PC-3 (cell line): ENCODE data around the gene ADAMTS3. TPM values are rescaled to one million over a fixed set of nuclear protein-coding genes. Genes with fewer than 3 reads are reported as not detected.
"Not testable (repeated sequence)": the region's sequence is repeated elsewhere in the genome, so short reads cannot be mapped to it uniquely, and the experiment has no call there.

Experiments used
- ATAC-seq: fragments of 200-7000 bp; cut with Tn5 transposase; 2 replicates; pipeline ENCODE4 v1.9.1; 2020; ENCODE audit warnings: mild to moderate bottlenecking, moderate library complexity
- BruUV-seq: library from RNA; stranded (reverse); fragments of 400-500 nt; replicated peaks from 2 replicates; lab custom pipeline; 2021; lab: Mats Ljungman, UMichigan
- CTCF ChIA-PET: fragments of 300-600 bp; sonication (Branson Sonifier 250); formaldehyde crosslinking; loops from one replicate; lab custom pipeline; 2022; ENCODE audit warnings: antibody characterized with exemption; lab: Charles Lee
- POLR2A ChIA-PET: fragments of 300-600 bp; sonication (Branson Sonifier 250); formaldehyde crosslinking; loops from one replicate; lab custom pipeline; 2022; ENCODE audit warnings: antibody characterized with exemption; ENCODE audit not compliant: unreplicated experiment; lab: Charles Lee
- DNase-seq: peaks from one replicate; pipeline ENCODE4 v3.0.0-alpha.2; 2015
- H2AFZ ChIP-seq: fragments of 300-600 bp; sonication (generic); 2 replicates; pipeline ENCODE4 v1.6.0; 2016; ENCODE audit warnings: antibody characterized with exemption, low read length
- H3F3A ChIP-seq: fragments of 300-600 bp; sonication (generic); one replicate; pipeline ENCODE4 v1.6.0; 2017; ENCODE audit warnings: antibody characterized with exemption, low read length, control low read depth, mild to moderate bottlenecking; ENCODE audit not compliant: unreplicated experiment
- H3K27ac ChIP-seq: fragments of 300-600 bp; sonication (generic); 2 replicates; pipeline ENCODE4 v1.5.1; 2016; ENCODE audit warnings: mild to moderate bottlenecking, low read length
- H3K27me3 ChIP-seq: fragments of 300-600 bp; sonication (generic); 2 replicates; pipeline ENCODE4 v1.6.1; 2016; ENCODE audit warnings: low read length, mixed read lengths
- H3K36me3 ChIP-seq: fragments of 300-600 bp; sonication (generic); 2 replicates; pipeline ENCODE4 v1.6.1; 2016; ENCODE audit warnings: low read depth, mixed run types, low read length, mixed read lengths
- H3K4me1 ChIP-seq: fragments of 300-600 bp; sonication (generic); 2 replicates; pipeline ENCODE4 v1.5.1; 2016; ENCODE audit warnings: low read length; ENCODE audit not compliant: insufficient read depth
- H3K4me2 ChIP-seq: fragments of 300-600 bp; sonication (generic); 2 replicates; pipeline ENCODE4 v1.6.0; 2016; ENCODE audit warnings: low read length
- H3K4me3 ChIP-seq: fragments of 300-600 bp; sonication (generic); 2 replicates; pipeline ENCODE4 v1.5.1; 2016; ENCODE audit warnings: mild to moderate bottlenecking, low read length, mixed read lengths
- H3K79me2 ChIP-seq: fragments of 300-600 bp; sonication (generic); 2 replicates; pipeline ENCODE4 v1.6.1; 2017; ENCODE audit warnings: low read length, mixed read lengths
- H3K9ac ChIP-seq: fragments of 300-600 bp; sonication (generic); 2 replicates; pipeline ENCODE4 v1.6.0; 2016; ENCODE audit warnings: mild to moderate bottlenecking, low read length
- H3K9me2 ChIP-seq: fragments of 300-600 bp; sonication (generic); replicated peaks from 2 replicates; pipeline ENCODE4 v1.6.1; 2016; ENCODE audit warnings: mixed run types, low read length, mixed read lengths
- H3K9me3 ChIP-seq: fragments of 300-600 bp; sonication (generic); 2 replicates; pipeline ENCODE4 v1.6.1; 2016; ENCODE audit warnings: low read length, mixed read lengths
- H4K20me1 ChIP-seq: fragments of 300-600 bp; sonication (generic); 2 replicates; pipeline ENCODE4 v1.6.1; 2016; ENCODE audit warnings: low read length, mixed read lengths
- EZH2 ChIP-seq: fragments of 300-600 bp; sonication (generic); IDR thresholded peaks from one replicate; pipeline ENCODE4 v1.6.1; 2017; ENCODE audit warnings: antibody characterized with exemption, mild to moderate bottlenecking, low read length; ENCODE audit not compliant: unreplicated experiment
- EZH2phosphoT487 ChIP-seq: fragments of 300-600 bp; sonication (generic); IDR thresholded peaks from 2 replicates; pipeline ENCODE4 v1.6.1; 2018; ENCODE audit warnings: mild to moderate bottlenecking, antibody characterized with exemption, low read length, borderline replicate concordance
- intact Hi-C: fragments of 100-400 bp; cut with micrococcal nuclease; formaldehyde crosslinking; loops from 2 replicates; pipeline ENCODE4 v1.9.0; 2023
- total RNA-seq: library from RNA; depleted of rRNA; stranded (reverse); fragments of >200 nt; gene quantifications from 2 replicates; pipeline ENCODE4 v1.2.3, GENCODE V29; 2014
- TF ChIP-seq, protein P1 (sequence below): fragments of 300-600 bp; sonication (generic); conservative IDR thresholded peaks from 2 replicates; pipeline ENCODE4 v1.5.1; 2017; ENCODE audit warnings: antibody characterized with exemption, low read depth, mild to moderate bottlenecking, low read length

Gene ADAMTS3
- total RNA-seq, 1 experiment from 2014 or later = 3.5 TPM

GRCh38 chr4:72553540-72554337 lies 15.3 kb downstream of the ADAMTS3 start:
- no peaks in the 10 kb centered on the region for H3K36me3 ChIP-seq
- H3K27ac ChIP-seq = no peak overlapping the region
- H3K4me2 ChIP-seq = no peak overlapping the region
- intact Hi-C loops = no loop called here
- ChIA-PET CTCF (interaction anchor here (1.1 kb wide), 1 partner anchor 14 kb away, joined by 8 read pairs; no protein-coding TSS in a partner anchor), POLR2A (no interaction called here)
- no peak for ATAC-seq
- no peak overlapping the region for H3K4me3 ChIP-seq
- H3K9ac ChIP-seq = no peak overlapping the region
- no TSS peak for BruUV-seq
- H2AFZ ChIP-seq = no peak overlapping the region
- no peak for DNase-seq
- TF ChIP-seq EZH2phosphoT487 (no peak), EZH2 (no peak)
- TF ChIP-seq, protein P1, sequence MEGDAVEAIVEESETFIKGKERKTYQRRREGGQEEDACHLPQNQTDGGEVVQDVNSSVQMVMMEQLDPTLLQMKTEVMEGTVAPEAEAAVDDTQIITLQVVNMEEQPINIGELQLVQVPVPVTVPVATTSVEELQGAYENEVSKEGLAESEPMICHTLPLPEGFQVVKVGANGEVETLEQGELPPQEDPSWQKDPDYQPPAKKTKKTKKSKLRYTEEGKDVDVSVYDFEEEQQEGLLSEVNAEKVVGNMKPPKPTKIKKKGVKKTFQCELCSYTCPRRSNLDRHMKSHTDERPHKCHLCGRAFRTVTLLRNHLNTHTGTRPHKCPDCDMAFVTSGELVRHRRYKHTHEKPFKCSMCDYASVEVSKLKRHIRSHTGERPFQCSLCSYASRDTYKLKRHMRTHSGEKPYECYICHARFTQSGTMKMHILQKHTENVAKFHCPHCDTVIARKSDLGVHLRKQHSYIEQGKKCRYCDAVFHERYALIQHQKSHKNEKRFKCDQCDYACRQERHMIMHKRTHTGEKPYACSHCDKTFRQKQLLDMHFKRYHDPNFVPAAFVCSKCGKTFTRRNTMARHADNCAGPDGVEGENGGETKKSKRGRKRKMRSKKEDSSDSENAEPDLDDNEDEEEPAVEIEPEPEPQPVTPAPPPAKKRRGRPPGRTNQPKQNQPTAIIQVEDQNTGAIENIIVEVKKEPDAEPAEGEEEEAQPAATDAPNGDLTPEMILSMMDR = no peak
- no peaks in the 10 kb centered on the region for H4K20me1 ChIP-seq
- peaks cover 7% of the 10 kb centered on the region for H3K4me1 ChIP-seq
- no peaks in the 10 kb centered on the region for H3K9me3 ChIP-seq
- H3K9me2 ChIP-seq = no peaks in the 10 kb centered on the region
- H3K79me2 ChIP-seq = no peaks in the 10 kb centered on the region
- H3K27me3 ChIP-seq = no peaks in the 10 kb centered on the region
- no peaks in the 10 kb centered on the region for H3F3A ChIP-seq

DNA sequence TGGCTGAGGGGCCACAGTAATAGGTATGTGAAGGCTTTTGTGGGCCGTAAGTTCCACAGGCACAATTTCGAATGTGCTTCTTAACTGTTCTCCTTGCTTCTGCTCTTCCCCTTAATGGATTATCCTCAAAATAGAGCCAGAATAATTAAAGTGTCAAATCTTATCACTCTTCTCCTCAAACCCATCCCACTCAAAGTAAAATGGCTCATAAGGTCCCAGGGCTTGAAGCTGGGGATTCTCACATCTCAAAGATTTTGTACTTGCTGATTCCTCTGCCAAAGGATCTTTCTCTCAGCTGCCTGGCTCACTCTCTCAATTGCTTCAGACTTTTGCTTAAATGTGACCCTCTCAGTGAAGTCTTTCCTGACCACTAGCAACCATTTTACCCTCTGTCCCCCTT lies 16.6 kb downstream of the ADAMTS3 start:
- Histone ChIP-seq H3K9me2 (no peaks in the 10 kb centered on the region), H4K20me1 (no peaks in the 10 kb centered on the region), H3K79me2 (no peaks in the 10 kb centered on the region), H3K36me3 (no peaks in the 10 kb centered on the region), H3K4me3 (no peak overlapping the region), H3K9ac (no peak overlapping the region), H3F3A (no peaks in the 10 kb centered on the region), H3K9me3 (no peaks in the 10 kb centered on the region), H3K4me2 (no peak overlapping the region), H3K27me3 (no peaks in the 10 kb centered on the region), H3K27ac (no peak overlapping the region), H3K4me1 (no peaks in the 10 kb centered on the region), H2AFZ (no peak overlapping the region)
- ATAC-seq (no peak), DNase-seq (no peak)
- no TSS peak for BruUV-seq
- ChIA-PET CTCF (no interaction called here), POLR2A (no interaction called here)
- TF ChIP-seq EZH2 (no peak), EZH2phosphoT487 (no peak)
- TF ChIP-seq, protein P1 = no peak
- intact Hi-C loops = no loop called here

DNA sequence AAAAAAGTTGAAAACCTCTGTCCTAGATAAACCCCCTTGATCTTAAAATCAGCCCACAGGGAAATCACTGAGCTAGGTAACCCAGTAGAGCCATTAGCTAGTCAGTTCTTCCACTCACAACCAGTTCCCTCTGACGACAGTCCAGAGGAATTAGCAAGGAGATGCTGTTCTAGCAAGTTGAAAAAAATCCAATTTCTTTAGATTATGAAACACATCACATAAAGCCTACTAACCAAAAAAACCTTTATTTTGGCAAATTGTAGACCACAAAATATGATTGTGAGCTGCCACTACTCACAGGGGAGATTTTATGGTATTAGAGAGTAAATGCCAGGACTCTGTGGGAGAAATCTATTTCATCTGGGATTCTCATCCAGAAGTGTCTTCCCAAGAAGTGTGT lies 22.6 kb downstream of the ADAMTS3 start:
- no peaks in the 10 kb centered on the region for H3K9me3 ChIP-seq
- CTCF ChIA-PET = no interaction called here
- no peaks in the 10 kb centered on the region for H3K36me3 ChIP-seq
- H3K4me3 ChIP-seq = no peak overlapping the region
- no peak overlapping the region for H3K4me2 ChIP-seq
- intact Hi-C loops = no loop called here
- H3K9me2 ChIP-seq = no peaks in the 10 kb centered on the region
- TF ChIP-seq EZH2 (no peak), EZH2phosphoT487 (no peak)
- TF ChIP-seq, protein P1 = no peak
- DNase-seq = no peak
- no peaks in the 10 kb centered on the region for H4K20me1 ChIP-seq
- no peaks in the 10 kb centered on the region for H3K27me3 ChIP-seq
- H3F3A ChIP-seq = no peaks in the 10 kb centered on the region
- H3K79me2 ChIP-seq = no peaks in the 10 kb centered on the region
- POLR2A ChIA-PET = no interaction called here
- no peak overlapping the region for H3K27ac ChIP-seq
- no peak for ATAC-seq
- BruUV-seq = no TSS peak
- no peak overlapping the region for H3K9ac ChIP-seq
- H3K4me1 ChIP-seq = no peaks in the 10 kb centered on the region
- no peak overlapping the region for H2AFZ ChIP-seq

DNA sequence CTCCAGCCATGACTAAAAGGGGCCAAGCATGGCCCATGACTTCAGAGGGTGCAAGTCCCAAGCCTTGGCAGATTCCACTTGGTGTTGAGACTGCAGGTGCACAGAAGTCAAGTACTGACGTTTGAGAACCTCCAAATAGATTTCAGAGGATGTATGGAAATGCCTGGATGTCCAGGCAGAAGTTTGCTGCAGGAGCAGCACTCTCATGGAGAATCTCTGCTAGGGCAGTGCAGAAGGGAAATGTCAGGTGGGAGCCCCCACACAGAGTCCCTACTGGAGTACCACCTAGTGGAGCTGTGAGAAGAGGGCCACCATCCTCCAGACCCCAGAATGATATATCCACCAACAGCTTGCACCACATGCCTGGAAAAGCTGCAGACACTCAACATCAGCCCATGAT lies 28.3 kb downstream of the ADAMTS3 start:
- BruUV-seq, POLR2A ChIA-PET, H3K36me3 ChIP-seq, H4K20me1 ChIP-seq, H3K9me3 ChIP-seq, intact Hi-C loops, H3K4me1 ChIP-seq, H3K4me2 ChIP-seq, H3K27ac ChIP-seq, ATAC-seq, H3K27me3 ChIP-seq, H3K4me3 ChIP-seq, DNase-seq, H3K79me2 ChIP-seq, H3K9ac ChIP-seq, CTCF ChIA-PET, H2AFZ ChIP-seq, H3F3A ChIP-seq, H3K9me2 ChIP-seq: not testable (repeated sequence)
